IMR-90 (cell line): ENCODE results near the gene RORC.

Experiments used
- CTCF ChIP-seq: conservative IDR thresholded peaks from 2 replicates; pipeline ENCODE4 v1.5.1; 2012; ENCODE audit warnings: mild to moderate bottlenecking, low read depth, low read length, improper control_type of control experiment
- ELK1 ChIP-seq: fragments of 150-350 bp; IDR thresholded peaks from 2 replicates; pipeline ENCODE4 v1.6.1; 2016; ENCODE audit warnings: low read depth, mild to moderate bottlenecking, low read length, moderate library complexity, borderline replicate concordance
- FOS ChIP-seq: fragments of 150-350 bp; IDR thresholded peaks from 2 replicates; pipeline ENCODE4 v1.6.1; 2016; ENCODE audit warnings: low read depth, low read length
- POLR2A ChIP-seq: IDR thresholded peaks from 2 replicates; pipeline ENCODE4 v1.6.1; 2012; ENCODE audit warnings: mild to moderate bottlenecking, low read depth, low read length
- RCOR1 ChIP-seq: IDR thresholded peaks from 2 replicates; pipeline ENCODE4 v1.6.1; 2012; ENCODE audit warnings: mild to moderate bottlenecking, low read length, improper control_type of control experiment; ENCODE audit not compliant: insufficient replicate concordance
- USF2 ChIP-seq: fragments of 150-350 bp; IDR thresholded peaks from 2 replicates; pipeline ENCODE4 v1.6.1; 2017; ENCODE audit warnings: mild to moderate bottlenecking, antibody characterized with exemption, low read length, low read depth

GRCh38 chr1:151813271-151813977 lies 18.2 kb downstream of the RORC start:
- no peak for TF ChIP-seq RCOR1
- no peak for TF ChIP-seq CTCF
- no peak for TF ChIP-seq POLR2A
- no peak for TF ChIP-seq ELK1
- TF ChIP-seq USF2: no peak
- TF ChIP-seq FOS: no peak
